Lung microvascular endothelial cell (primary cell): Measurements from ENCODE around the gene FAM120A. TPM values are rescaled to one million over a fixed set of nuclear protein-coding genes. Genes with fewer than 3 reads are reported as not detected.

Source experiments
- DNase-seq, 2 donors: peaks; one replicate each; pipeline versions ENCODE4 v3.0.0 to v3.0.0-alpha.2; 2010; ENCODE audit warnings: low read depth in 2 of 2
- total RNA-seq: library from RNA; depleted of rRNA; stranded (reverse); fragments of >200 nt; gene quantifications from 2 replicates; pipeline ENCODE4 v1.2.1, GENCODE V29; 2014

FAM120A gene
- total RNA-seq, 1 donor from 2014 or later: 74.6 TPM

- DNase-seq: no peak
These were observed 16.0 kb downstream of the FAM120A start for GRCh38 chr9:93467462-93467861.

- DNase-seq: peak in 1 of 2 donors; percentile 57
These were observed 17.4 kb downstream of the FAM120A start for GRCh38 chr9:93468763-93469456.

GRCh38 chr9:93470391-93470790 is 18.9 kb downstream of the FAM120A start:
- DNase-seq: no peak

- peak in 1 of 2 donors; percentile 28 for DNase-seq
These were observed 19.6 kb downstream of the FAM120A start for GRCh38 chr9:93471124-93471523.

- no peak for DNase-seq
These were observed 21.9 kb downstream of the FAM120A start for GRCh38 chr9:93473411-93473810.

- DNase-seq: no peak
These were observed 23.6 kb downstream of the FAM120A start for GRCh38 chr9:93475108-93475507.

- no peak for DNase-seq
These were observed 24.4 kb downstream of the FAM120A start for GRCh38 chr9:93475856-93476255.

GRCh38 chr9:93476924-93477323 is 25.4 kb downstream of the FAM120A start:
- DNase-seq: no peak

- DNase-seq: no peak
These were observed 25.9 kb downstream of the FAM120A start for GRCh38 chr9:93477397-93477796.

GRCh38 chr9:93479726-93480125 is 28.2 kb downstream of the FAM120A start:
- DNase-seq: no peak

- DNase-seq: no peak
These were observed 28.8 kb downstream of the FAM120A start for GRCh38 chr9:93480262-93480661.

GRCh38 chr9:93480728-93481324 is 29.3 kb downstream of the FAM120A start:
- no peak for DNase-seq

- DNase-seq: no peak
These were observed 32.0 kb downstream of the FAM120A start for GRCh38 chr9:93483497-93483896.

GRCh38 chr9:93486268-93486667 is 34.8 kb downstream of the FAM120A start:
- no peak for DNase-seq

- no peak for DNase-seq
These were observed 36.8 kb downstream of the FAM120A start for GRCh38 chr9:93488244-93488643.

GRCh38 chr9:93491593-93492232 is 40.2 kb downstream of the FAM120A start:
- no peak for DNase-seq

GRCh38 chr9:93492327-93492726 is 40.8 kb downstream of the FAM120A start:
- DNase-seq: no peak

- no peak for DNase-seq
These were observed 42.5 kb downstream of the FAM120A start for GRCh38 chr9:93493949-93494348.

GRCh38 chr9:93496285-93496684 is 44.8 kb downstream of the FAM120A start:
- DNase-seq: no peak

GRCh38 chr9:93500571-93501298 is 49.2 kb downstream of the FAM120A start:
- DNase-seq: no peak

GRCh38 chr9:93501406-93501805 is 49.9 kb downstream of the FAM120A start:
- DNase-seq: peak; percentile 44 to 52

GRCh38 chr9:93503381-93503780 is 51.9 kb downstream of the FAM120A start:
- DNase-seq: no peak
